Peyer's patch (tissue), 4 donors: ENCODE measurements around the gene KIF14.

ENCODE experiments used
- CTCF ChIP-seq, 6 experiments: fragments of 450-650 bp in 4 of 6; fragments of 200-600 bp in 2 of 6; sonication (generic) in 1 of 6; IDR thresholded peaks; one replicate each; pipeline ENCODE4 v1.5.1; 2017 to 2019; ENCODE audit warnings: antibody characterized with exemption in 6 of 6, mild to moderate bottlenecking in 3 of 6, moderate library complexity in 1 of 6
- POLR2A ChIP-seq, 2 donors: fragments of 450-650 bp; IDR thresholded peaks; one replicate each; pipeline ENCODE4 v1.5.1; 2017; ENCODE audit warnings: antibody characterized with exemption in 2 of 2, mild to moderate bottlenecking in 2 of 2, moderate library complexity in 2 of 2

- TF ChIP-seq CTCF (IDR thresholded peaks at IDR 0.05): no peak
- no peak for TF ChIP-seq POLR2A (IDR thresholded peaks at IDR 0.05)
These were observed 26.0 kb upstream of the KIF14 start for GRCh38 chr1:200646515-200646914.
